Measurements from ENCODE around the gene PCDH9. TPM values are rescaled to one million over a fixed set of nuclear protein-coding genes. Genes with fewer than 3 reads are reported as not detected.

PCDH9 gene
- total and polyA plus RNA-seq, 2 of the 4 experiments (the other 2 are of a cell fraction): 2.2 to 10.2 TPM

DNA sequence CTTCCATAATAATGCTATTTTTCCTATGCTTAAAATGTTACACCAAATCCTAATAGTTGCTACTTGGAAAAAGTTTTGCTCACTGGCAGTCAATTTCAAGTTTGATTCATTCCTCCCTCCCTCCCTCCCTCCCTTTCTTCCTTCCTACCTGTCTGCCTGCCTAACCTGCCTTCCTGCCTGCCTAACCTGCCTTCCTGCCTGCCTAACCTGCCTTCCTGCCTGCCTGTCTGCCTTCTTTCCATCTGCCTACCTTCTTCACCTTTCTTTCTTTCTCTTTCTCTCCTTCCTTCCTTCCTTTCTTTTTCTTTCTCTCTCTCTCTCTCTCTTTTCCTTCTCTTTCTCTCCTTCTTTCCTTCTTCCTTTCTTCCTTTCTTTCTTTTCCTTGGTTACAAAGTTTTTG lies 418.7 kb downstream of the PCDH9 start:
- H3K56ac ChIP-seq (ENCODE audit: extremely low read depth, insufficient read depth, low read length): no peak overlapping the region
- H3K9ac ChIP-seq (ENCODE audit: low read depth, low read length): no peak overlapping the region
- H3K36me3 ChIP-seq (ENCODE audit: control insufficient read depth, insufficient read depth, low read length): no peaks in the 10 kb centered on the region
- H2AFZ ChIP-seq (replicated peaks; ENCODE audit: low read length, poor library complexity): no peak overlapping the region
- ChIA-PET POLR2A (ENCODE audit: unreplicated experiment) (no interaction called here), CTCF (interaction anchor here (0.5 to 0.6 kb wide), 2 partner anchors 138 to 384 kb away, joined by 3 read pairs; no protein-coding TSS in a partner anchor)
- H2AK5ac ChIP-seq (ENCODE audit: low read depth, low read length): no peak overlapping the region
- DNase-seq (no peak), ATAC-seq (ENCODE audit: low read depth) (no peak)
- H3K4ac ChIP-seq (ENCODE audit: low read depth, low read length): no peak overlapping the region
- no peak overlapping the region for H3K23ac ChIP-seq (ENCODE audit: low read depth, low read length)
- intact Hi-C loops (cut with micrococcal nuclease) (no loop called here), dilution Hi-C loops (cut with HindIII; ENCODE audit: low sequenced_read_pairs, unreplicated experiment) (no loop called here), in situ Hi-C loops (cut with MboI; ENCODE audit: low sequenced_read_pairs) (no loop called here)
- no peak overlapping the region for H3K18ac ChIP-seq (ENCODE audit: low read depth, low read length)
- no TSS peak for BruUV-seq (replicated peaks)
- no peaks in the 10 kb centered on the region for H3K27me3 ChIP-seq (ENCODE audit: control insufficient read depth, insufficient read depth, low read length)
- no peak overlapping the region for H3K4me3 ChIP-seq (ENCODE audit: insufficient read depth, low read depth, low read length)
- no peaks in the 10 kb centered on the region for H3K9me1 ChIP-seq (ENCODE audit: insufficient read depth, low read length)
- no peak overlapping the region for H2BK15ac ChIP-seq (ENCODE audit: low read depth, low read length)
- no peak overlapping the region for H2BK20ac ChIP-seq (ENCODE audit: low read depth, low read length)
- no peak overlapping the region for H2AK9ac ChIP-seq (replicated peaks; ENCODE audit: low read depth, low read length, poor library complexity)
- H2BK5ac ChIP-seq (ENCODE audit: low read depth, low read length, poor library complexity, severe bottlenecking): no peak overlapping the region
- H4K20me1 ChIP-seq (ENCODE audit: insufficient read depth, low read length): no peaks in the 10 kb centered on the region
- no peaks in the 10 kb centered on the region for H3K79me1 ChIP-seq (ENCODE audit: low read depth in 1 of 2, low read length in 2 of 2)
- H4K8ac ChIP-seq (ENCODE audit: low read depth in 2 of 2, low read length in 2 of 2): no peak overlapping the region
- H2BK120ac ChIP-seq (ENCODE audit: low read depth, low read length): no peak overlapping the region
- H3K4me1 ChIP-seq (ENCODE audit: control insufficient read depth, insufficient read depth, low read length): no peaks in the 10 kb centered on the region
- TF ChIP-seq RCOR1 (IDR thresholded peaks at IDR 0.05; ENCODE audit: insufficient replicate concordance, low read length) (no peak), ELK1 (IDR thresholded peaks at IDR 0.05; ENCODE audit: borderline replicate concordance, low read depth, low read length) (no peak), NFE2L2 (IDR thresholded peaks at IDR 0.05; ENCODE audit: low read depth, low read length) (no peak), RAD21 (IDR thresholded peaks at IDR 0.05; ENCODE audit: low read length) (no peak), RFX5 (IDR thresholded peaks at IDR 0.05; ENCODE audit: low read depth, low read length) (no peak), CEBPB (IDR thresholded peaks at IDR 0.05; ENCODE audit: low read depth, low read length) (no peak), BHLHE40 (IDR thresholded peaks at IDR 0.05; ENCODE audit: low read depth, low read length) (no peak), CHD1 (IDR thresholded peaks at IDR 0.05; ENCODE audit: low read depth, low read length) (no peak), MXI1 (IDR thresholded peaks at IDR 0.05; ENCODE audit: borderline replicate concordance, low read depth, low read length) (no peak), MAZ (IDR thresholded peaks at IDR 0.05; ENCODE audit: borderline replicate concordance, low read depth, low read length) (no peak), MAFK (IDR thresholded peaks at IDR 0.05; ENCODE audit: low read depth, low read length) (no peak), POLR2A (IDR thresholded peaks at IDR 0.05; ENCODE audit: low read depth, low read length) (no peak), SMC3 (IDR thresholded peaks at IDR 0.05; ENCODE audit: low read depth, low read length) (no peak), FOS (IDR thresholded peaks at IDR 0.05; ENCODE audit: low read depth, low read length) (no peak)
- TF ChIP-seq, protein P1, sequence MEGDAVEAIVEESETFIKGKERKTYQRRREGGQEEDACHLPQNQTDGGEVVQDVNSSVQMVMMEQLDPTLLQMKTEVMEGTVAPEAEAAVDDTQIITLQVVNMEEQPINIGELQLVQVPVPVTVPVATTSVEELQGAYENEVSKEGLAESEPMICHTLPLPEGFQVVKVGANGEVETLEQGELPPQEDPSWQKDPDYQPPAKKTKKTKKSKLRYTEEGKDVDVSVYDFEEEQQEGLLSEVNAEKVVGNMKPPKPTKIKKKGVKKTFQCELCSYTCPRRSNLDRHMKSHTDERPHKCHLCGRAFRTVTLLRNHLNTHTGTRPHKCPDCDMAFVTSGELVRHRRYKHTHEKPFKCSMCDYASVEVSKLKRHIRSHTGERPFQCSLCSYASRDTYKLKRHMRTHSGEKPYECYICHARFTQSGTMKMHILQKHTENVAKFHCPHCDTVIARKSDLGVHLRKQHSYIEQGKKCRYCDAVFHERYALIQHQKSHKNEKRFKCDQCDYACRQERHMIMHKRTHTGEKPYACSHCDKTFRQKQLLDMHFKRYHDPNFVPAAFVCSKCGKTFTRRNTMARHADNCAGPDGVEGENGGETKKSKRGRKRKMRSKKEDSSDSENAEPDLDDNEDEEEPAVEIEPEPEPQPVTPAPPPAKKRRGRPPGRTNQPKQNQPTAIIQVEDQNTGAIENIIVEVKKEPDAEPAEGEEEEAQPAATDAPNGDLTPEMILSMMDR (conservative IDR thresholded peaks at IDR 0.05; ENCODE audit: low read depth, low read length): no peak
- TF ChIP-seq, protein P2, sequence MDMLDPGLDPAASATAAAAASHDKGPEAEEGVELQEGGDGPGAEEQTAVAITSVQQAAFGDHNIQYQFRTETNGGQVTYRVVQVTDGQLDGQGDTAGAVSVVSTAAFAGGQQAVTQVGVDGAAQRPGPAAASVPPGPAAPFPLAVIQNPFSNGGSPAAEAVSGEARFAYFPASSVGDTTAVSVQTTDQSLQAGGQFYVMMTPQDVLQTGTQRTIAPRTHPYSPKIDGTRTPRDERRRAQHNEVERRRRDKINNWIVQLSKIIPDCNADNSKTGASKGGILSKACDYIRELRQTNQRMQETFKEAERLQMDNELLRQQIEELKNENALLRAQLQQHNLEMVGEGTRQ (IDR thresholded peaks at IDR 0.05; ENCODE audit: low read depth, low read length): no peak
- no peak overlapping the region for H4K5ac ChIP-seq (ENCODE audit: low read depth, low read length)
- no peak overlapping the region for H3K27ac ChIP-seq (ENCODE audit: insufficient read depth, low read length)
- no peak overlapping the region for H4K91ac ChIP-seq (ENCODE audit: insufficient read depth, low read depth, low read length)
- no peak overlapping the region for H3K4me2 ChIP-seq (ENCODE audit: low read depth, low read length)
- H3K9me3 ChIP-seq (ENCODE audit: control insufficient read depth, insufficient read depth, low read length): no peaks in the 10 kb centered on the region
- no peak overlapping the region for H3K14ac ChIP-seq (replicated peaks; ENCODE audit: low read depth, low read length)

All from IMR-90 (cell line).